ENCODE results near the gene TAB3.
A peak's percentile ranks its signal among the peaks of the same experiment; 100 is the strongest.

TAB3 gene

DNA sequence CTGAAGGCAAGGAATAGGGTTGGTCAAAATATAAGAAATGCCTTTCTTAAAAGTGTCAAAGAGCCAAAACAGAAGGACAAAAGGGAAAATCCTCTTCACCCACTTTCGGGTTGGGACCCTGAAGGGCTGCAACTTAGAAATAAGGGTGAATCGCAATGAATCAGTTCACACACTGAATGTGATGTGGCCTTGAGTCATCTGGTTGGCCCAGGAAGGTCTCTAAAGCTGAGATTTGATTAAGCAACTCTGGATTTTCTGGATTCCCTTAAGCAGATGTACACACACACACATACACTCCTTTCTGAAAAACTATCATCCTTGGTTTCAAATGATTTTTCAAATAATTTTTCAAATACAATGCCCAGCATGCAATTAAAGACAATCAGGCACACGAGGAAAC lies 13.1 kb downstream of the TAB3 start:
- peak; percentile 18 for DNase-seq (ENCODE audit: low read depth)
- TF ChIP-seq, protein P1, sequence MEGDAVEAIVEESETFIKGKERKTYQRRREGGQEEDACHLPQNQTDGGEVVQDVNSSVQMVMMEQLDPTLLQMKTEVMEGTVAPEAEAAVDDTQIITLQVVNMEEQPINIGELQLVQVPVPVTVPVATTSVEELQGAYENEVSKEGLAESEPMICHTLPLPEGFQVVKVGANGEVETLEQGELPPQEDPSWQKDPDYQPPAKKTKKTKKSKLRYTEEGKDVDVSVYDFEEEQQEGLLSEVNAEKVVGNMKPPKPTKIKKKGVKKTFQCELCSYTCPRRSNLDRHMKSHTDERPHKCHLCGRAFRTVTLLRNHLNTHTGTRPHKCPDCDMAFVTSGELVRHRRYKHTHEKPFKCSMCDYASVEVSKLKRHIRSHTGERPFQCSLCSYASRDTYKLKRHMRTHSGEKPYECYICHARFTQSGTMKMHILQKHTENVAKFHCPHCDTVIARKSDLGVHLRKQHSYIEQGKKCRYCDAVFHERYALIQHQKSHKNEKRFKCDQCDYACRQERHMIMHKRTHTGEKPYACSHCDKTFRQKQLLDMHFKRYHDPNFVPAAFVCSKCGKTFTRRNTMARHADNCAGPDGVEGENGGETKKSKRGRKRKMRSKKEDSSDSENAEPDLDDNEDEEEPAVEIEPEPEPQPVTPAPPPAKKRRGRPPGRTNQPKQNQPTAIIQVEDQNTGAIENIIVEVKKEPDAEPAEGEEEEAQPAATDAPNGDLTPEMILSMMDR (conservative IDR thresholded peaks at IDR 0.05; ENCODE audit: low read depth, low read length) = no peak
- no peak overlapping the region for H3K4me3 ChIP-seq (ENCODE audit: low read length)

DNA sequence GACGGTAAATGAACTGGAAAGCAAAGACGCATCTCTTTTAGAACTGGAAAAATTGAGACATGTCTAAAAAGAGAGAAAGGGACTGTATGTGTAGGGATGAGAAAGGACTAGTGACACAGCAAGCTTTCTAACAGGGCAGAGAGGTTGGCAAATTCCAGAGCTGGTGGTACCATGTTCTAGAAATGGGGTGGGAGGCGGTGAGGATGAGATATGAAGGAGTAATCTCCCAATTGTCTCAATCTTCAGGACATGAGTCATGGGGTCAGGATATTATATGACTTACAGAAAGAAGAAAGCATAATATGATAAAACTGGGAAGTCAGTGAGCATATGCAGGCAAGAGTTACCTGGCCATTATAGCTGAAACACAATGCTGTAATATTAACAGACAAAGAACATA lies 14.2 kb downstream of the TAB3 start:
- DNase-seq (ENCODE audit: low read depth) = no peak
- no peak overlapping the region for H3K4me3 ChIP-seq (ENCODE audit: low read length)
- TF ChIP-seq, protein P1 (conservative IDR thresholded peaks at IDR 0.05; ENCODE audit: low read depth, low read length) = no peak

- no peak overlapping the region for H3K4me3 ChIP-seq (ENCODE audit: low read length)
- DNase-seq (ENCODE audit: low read depth) = no peak
- TF ChIP-seq, protein P1 (conservative IDR thresholded peaks at IDR 0.05; ENCODE audit: low read depth, low read length) = no peak
These were observed 18.5 kb downstream of the TAB3 start for GRCh38 chrX:30870572-30870971.

DNA sequence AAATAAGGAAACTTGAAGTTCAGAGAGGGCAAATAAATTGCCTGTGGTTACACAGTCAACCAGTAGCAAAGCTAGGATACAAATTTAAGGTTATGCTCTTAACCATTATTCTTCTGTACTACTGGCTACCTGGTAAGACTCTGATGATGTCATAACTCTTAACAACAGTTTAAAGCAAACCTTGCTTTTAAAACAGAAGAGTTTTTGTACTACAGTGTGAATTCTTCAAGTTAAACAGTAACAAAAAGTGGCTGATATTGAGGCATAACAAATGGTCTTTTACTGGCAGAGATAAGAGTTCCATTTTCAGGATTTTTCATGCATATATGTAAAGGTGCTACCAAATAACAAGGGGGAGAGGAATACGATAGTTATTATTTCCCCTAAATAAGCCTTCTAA lies 23.4 kb downstream of the TAB3 start:
- H3K4me3 ChIP-seq (ENCODE audit: low read length) = no peak overlapping the region
- TF ChIP-seq, protein P1 (conservative IDR thresholded peaks at IDR 0.05; ENCODE audit: low read depth, low read length) = no peak
- no peak for DNase-seq (ENCODE audit: low read depth)

- TF ChIP-seq, protein P1 (conservative IDR thresholded peaks at IDR 0.05; ENCODE audit: low read depth, low read length) = peak; percentile 33
- no peak for DNase-seq (ENCODE audit: low read depth)
- no peak overlapping the region for H3K4me3 ChIP-seq (ENCODE audit: low read length)
These were observed 24.0 kb downstream of the TAB3 start for GRCh38 chrX:30865015-30865414.

DNA sequence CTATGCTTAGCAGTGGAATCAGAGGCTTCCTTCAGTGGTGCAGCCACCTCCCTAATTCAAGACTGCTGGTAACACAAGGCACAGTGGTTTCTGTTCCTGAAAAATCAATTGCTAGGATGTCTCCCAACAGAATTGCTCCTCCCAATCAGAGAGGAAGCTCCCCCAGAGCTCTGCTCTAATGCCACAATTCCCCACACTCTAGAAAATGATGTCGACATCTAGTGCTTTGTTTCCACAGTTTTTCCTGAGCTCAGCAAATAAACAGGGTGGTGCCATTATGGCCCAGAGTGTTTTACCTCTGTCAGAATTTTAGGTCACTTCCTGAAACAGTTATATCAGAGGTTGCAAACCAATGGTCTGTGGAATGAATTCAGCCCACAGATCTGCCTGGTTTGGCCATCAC lies 24.7 kb downstream of the TAB3 start:
- no peak for DNase-seq (ENCODE audit: low read depth)
- TF ChIP-seq, protein P1 (conservative IDR thresholded peaks at IDR 0.05; ENCODE audit: low read depth, low read length) = no peak
- no peak overlapping the region for H3K4me3 ChIP-seq (ENCODE audit: low read length)

GRCh38 chrX:30863974-30864373 lies 25.1 kb downstream of the TAB3 start:
- no peak overlapping the region for H3K4me3 ChIP-seq (ENCODE audit: low read length)
- DNase-seq (ENCODE audit: low read depth) = no peak
- TF ChIP-seq, protein P1 (conservative IDR thresholded peaks at IDR 0.05; ENCODE audit: low read depth, low read length) = no peak
